Upper lobe of right lung (tissue), 1 donor: ENCODE measurements around the gene HARS2. TPM values are rescaled to one million over a fixed set of nuclear protein-coding genes. Genes with fewer than 3 reads are reported as not detected.
"Not testable (repeated sequence)": the region's sequence is repeated elsewhere in the genome, so short reads cannot be mapped to it uniquely, and the experiment has no call there.

ENCODE experiments used
- ATAC-seq: fragments of 200-7000 bp; cut with Tn5 transposase; one replicate; pipeline ENCODE4 v1.9.1; 2020; ENCODE audit warnings: mild to moderate bottlenecking, moderate library complexity
- DNase-seq: peaks from one replicate; pipeline ENCODE4 v3.0.0-alpha.2; 2020
- H3K27ac ChIP-seq: fragments of 200-600 bp; one replicate; pipeline ENCODE4 v1.8.0; 2022
- H3K27me3 ChIP-seq: fragments of 200-600 bp; one replicate; pipeline ENCODE4 v1.8.0; 2022; ENCODE audit warnings: mild to moderate bottlenecking
- H3K36me3 ChIP-seq: fragments of 200-600 bp; one replicate; pipeline ENCODE4 v1.8.0; 2022
- H3K4me1 ChIP-seq: fragments of 200-600 bp; one replicate; pipeline ENCODE4 v1.8.0; 2022
- H3K4me3 ChIP-seq: fragments of 200-600 bp; one replicate; pipeline ENCODE4 v1.8.0; 2022; ENCODE audit warnings: mild to moderate bottlenecking
- H3K9me3 ChIP-seq: fragments of 200-600 bp; one replicate; pipeline ENCODE4 v1.8.0; 2022
- CTCF ChIP-seq: fragments of 200-600 bp; IDR thresholded peaks from one replicate; pipeline ENCODE4 v1.8.0; 2022; ENCODE audit warnings: antibody characterized with exemption
- intact Hi-C: fragments of 100-400 bp; cut with DNase I; formaldehyde crosslinking; loops from one replicate; pipeline ENCODE4 v1.11.0; 2022
- total RNA-seq: library from RNA; stranded (reverse); fragmentation: NEBNext Ultra II Directional; extraction: Animal tissue kit (Norgen Biotek cat#: 25700); gene quantifications from one replicate; pipeline ENCODE4 v1.2.1, GENCODE V29; 2021
- donor health status: DM: no; HTN: yes; CAD: no; lungs with severe emphysema.

Gene HARS2
- total RNA-seq, 1 donor from 2014 or later = 23.1 TPM

- DNase-seq = no peak
- Histone ChIP-seq H3K4me1 (peaks cover 18% of the 10 kb centered on the region), H3K27me3 (no peaks in the 10 kb centered on the region), H3K27ac (peak overlapping the region; percentile 89), H3K4me3 (peak overlapping the region; percentile 87), H3K36me3 (peaks cover 65% of the 10 kb centered on the region), H3K9me3 (no peaks in the 10 kb centered on the region)
- intact Hi-C loops = no loop called here
- no peak for TF ChIP-seq CTCF
- no peak for ATAC-seq
Measured at GRCh38 chr5:140664030-140664358, 27.3 kb upstream of the HARS2 start.

DNA sequence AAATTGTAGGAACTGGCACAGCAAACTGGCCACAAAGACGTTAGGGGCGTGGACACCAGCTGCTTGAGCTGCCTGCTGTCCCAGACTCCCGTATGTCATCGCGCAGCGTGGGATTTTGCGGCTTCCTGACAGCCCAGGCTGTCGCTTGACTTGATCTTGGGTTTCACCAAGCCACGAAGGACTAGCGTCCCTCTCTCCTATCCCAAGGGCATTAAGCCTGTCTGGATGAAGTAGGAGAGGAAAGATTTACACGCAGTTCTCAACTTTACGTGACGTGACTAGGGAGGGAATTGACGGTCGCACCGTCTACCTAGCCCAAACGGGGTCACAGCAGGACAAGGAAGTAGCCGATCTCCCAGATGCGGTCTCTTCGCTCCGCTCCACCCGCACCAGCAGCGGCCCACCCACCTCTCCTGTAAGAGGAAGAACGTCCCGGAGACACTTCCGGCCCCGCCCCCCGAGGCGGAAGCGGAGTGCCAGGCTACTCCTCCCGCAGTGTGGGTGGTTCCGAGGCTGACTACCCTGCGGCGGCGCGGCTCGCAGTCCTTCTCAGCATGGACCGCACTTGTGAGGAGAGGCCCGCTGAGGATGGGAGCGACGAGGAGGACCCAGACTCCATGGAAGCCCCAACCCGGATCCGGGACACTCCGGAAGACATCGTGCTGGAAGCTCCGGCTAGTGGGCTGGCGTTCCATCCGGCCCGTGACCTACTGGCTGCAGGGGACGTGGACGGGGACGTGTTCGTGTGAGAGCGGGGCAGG lies 26.7 kb upstream of the HARS2 start, which contains the start of gene WDR55:
Gene WDR55, plus strand, starts transcription at position 546 of the 761 bp plus-strand sequence. Its CDS starts 9 bp downstream, at position 555.
- intact Hi-C loops = no loop called here
- Histone ChIP-seq H3K27ac (peak within 1 kb of the TSS; percentile 89), H3K4me3 (peak within 1 kb of the TSS; percentile 87), H3K27me3 (no peaks in the 10 kb centered on the region), H3K9me3 (no peaks in the 10 kb centered on the region), H3K36me3 (peaks cover 65% of the 10 kb centered on the region), H3K4me1 (peaks cover 18% of the 10 kb centered on the region)
- DNase-seq (peak; percentile 99), ATAC-seq (peak; percentile 99)
- TF ChIP-seq CTCF = no peak

DNA sequence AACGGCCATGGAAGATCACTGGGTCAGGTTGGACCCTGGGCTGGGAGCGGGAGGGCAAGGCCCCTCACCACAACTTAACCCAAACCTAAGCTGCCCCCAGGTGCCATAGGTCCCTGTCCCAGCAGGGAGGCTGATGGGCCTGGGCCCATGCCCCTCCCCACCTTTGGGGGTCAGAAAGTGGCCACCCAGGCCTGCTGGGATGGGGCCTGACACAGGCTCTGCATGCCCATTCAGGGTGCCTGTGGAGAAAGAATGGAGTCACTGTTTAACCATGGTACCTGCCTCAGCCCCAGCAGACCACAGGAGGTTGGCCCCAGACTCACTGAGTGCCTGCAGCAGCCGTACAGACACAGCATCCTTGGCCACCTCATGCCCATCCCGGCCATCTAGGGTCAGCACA lies 20.2 kb upstream of the HARS2 start:
- peak; percentile 23 for ATAC-seq
- peaks cover 62% of the 10 kb centered on the region for H3K36me3 ChIP-seq
- H3K4me3 ChIP-seq, H3K27ac ChIP-seq, intact Hi-C loops, H3K9me3 ChIP-seq, DNase-seq, H3K4me1 ChIP-seq, H3K27me3 ChIP-seq: not testable (repeated sequence)

DNA sequence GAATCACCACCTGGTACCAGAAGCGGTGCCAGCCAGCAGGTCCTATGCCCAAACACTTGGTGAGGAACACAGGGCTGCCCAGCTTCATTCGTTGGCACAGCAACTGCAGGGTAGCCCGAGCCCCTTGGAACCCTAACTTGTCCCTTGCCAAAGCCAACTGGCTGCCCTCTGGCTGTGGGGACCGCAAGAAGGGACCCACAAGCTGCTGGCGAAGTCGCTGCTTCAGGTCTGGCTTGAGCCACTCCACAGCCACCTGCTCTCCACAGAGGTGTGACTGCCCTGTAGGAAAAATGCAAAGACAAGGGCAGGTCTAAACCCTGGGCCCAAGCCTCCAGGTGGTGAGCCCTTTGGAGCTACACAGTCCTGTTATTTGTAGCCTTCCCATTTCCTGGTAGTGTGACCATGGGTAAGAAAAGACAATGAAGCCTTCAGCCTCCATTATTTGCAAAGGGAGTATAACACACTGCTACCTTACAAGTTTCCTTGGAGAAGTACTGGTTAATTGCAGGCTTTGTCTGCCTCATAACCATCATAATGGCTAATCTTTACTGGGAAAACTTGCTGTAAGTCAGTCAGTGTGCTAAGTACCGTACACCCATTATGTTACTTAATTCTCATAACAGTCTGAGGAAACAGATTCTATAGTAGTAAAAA lies 19.7 kb upstream of the HARS2 start:
- Histone ChIP-seq H3K36me3 (peaks cover 68% of the 10 kb centered on the region), H3K27ac (no peak overlapping the region), H3K4me1 (no peaks in the 10 kb centered on the region), H3K27me3 (no peaks in the 10 kb centered on the region), H3K4me3 (no peak overlapping the region), H3K9me3 (no peaks in the 10 kb centered on the region)
- no peak for DNase-seq
- no peak for TF ChIP-seq CTCF
- no peak for ATAC-seq
- intact Hi-C loops = no loop called here

GRCh38 chr5:140672455-140673186 lies 18.6 kb upstream of the HARS2 start:
- Histone ChIP-seq H3K27ac (no peak overlapping the region), H3K9me3 (no peaks in the 10 kb centered on the region), H3K4me3 (no peak overlapping the region), H3K27me3 (no peaks in the 10 kb centered on the region), H3K4me1 (no peaks in the 10 kb centered on the region), H3K36me3 (peaks cover 71% of the 10 kb centered on the region)
- peak; percentile 31 for ATAC-seq
- TF ChIP-seq CTCF = no peak
- intact Hi-C loops = no loop called here
- no peak for DNase-seq
